ENCODE measurements around the gene RANBP1.

The RANBP1 gene

DNA sequence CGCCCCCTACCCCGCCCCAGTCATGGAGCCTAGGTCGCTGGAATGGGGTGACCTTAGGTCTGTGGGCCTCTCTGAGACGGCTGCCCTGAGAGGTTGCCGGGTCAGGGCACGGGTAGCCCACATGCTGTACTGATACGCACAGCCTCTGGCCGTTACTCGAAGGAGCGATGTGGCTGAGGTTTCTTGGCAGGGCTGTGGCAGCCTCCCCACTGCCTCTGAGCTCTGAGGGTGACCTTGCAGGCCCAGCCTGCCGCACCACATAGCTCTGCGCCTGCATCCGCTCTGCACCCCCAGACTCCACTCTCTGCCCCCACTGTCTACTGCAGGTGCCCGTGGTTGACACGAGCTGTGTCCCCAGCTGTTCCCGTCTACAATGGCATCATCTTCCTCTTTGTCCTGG, 23.0 kb downstream of the RANBP1 start:
- no peak for DNase-seq

DNA sequence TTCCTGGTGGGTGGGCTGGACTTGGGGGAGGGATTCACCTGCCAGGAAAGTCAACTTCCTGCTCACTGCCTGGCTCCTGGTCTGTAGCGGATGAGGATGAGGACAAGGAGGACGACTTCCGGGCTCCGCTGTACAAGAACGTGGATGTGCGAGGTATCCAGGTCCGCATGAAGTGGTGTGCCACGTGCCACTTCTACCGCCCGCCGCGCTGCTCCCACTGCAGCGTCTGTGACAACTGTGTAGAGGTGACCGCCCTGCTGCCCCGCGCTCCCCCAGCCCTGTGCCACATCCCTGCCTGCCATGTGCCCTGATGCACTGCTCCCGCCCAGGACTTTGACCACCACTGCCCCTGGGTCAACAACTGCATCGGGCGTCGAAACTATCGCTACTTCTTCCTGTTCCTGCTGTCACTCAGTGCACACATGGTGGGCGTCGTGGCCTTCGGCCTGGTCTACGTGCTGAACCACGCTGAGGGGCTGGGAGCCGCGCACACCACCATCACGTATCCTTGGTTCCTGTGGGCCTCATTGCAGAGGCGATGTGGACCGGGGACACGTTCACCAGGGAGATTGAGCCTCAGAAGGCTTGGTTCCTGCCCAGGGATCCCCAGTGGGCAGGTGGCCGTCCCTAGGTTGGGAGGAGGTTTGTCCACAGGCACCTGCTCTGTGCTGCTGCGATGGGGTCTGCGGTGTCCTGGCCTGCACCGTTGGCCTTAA, 23.6 kb downstream of the RANBP1 start:
- no peak for DNase-seq

DNA sequence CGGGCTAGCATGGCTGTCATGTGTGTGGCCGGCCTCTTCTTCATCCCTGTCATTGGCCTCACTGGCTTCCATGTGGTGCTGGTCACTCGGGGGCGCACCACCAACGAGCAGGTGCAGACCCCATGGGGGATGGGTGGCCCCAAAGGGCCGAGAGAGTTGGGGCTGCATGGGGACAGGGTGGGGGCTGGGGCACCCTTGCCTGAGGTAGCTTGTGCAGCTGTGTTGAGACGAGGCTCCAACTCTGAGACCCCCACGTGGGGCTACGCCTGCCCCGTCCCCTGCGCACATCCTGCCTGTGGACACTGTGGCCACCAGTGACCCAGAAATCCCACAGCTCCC, 24.2 kb downstream of the RANBP1 start:
- DNase-seq: no peak

DNA sequence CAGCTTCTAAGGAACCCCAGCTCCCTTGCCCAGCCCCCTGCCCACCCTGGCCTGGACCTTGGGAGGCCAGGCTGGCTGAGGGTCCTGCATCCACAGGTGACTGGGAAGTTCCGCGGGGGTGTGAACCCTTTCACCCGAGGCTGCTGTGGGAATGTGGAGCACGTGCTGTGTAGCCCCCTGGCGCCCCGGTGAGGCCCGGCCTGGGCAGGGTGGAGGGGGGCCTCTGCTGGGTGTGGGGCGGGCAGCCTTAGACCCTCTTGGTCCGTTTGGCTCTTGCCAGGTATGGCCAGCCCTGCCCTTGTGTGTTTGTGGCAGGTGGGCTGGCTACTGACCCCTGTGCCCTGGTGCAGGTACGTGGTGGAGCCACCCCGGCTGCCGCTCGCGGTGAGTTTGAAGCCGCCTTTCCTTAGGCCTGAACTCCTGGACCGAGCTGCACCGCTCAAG, 24.6 kb downstream of the RANBP1 start:
- DNase-seq: no peak

DNA sequence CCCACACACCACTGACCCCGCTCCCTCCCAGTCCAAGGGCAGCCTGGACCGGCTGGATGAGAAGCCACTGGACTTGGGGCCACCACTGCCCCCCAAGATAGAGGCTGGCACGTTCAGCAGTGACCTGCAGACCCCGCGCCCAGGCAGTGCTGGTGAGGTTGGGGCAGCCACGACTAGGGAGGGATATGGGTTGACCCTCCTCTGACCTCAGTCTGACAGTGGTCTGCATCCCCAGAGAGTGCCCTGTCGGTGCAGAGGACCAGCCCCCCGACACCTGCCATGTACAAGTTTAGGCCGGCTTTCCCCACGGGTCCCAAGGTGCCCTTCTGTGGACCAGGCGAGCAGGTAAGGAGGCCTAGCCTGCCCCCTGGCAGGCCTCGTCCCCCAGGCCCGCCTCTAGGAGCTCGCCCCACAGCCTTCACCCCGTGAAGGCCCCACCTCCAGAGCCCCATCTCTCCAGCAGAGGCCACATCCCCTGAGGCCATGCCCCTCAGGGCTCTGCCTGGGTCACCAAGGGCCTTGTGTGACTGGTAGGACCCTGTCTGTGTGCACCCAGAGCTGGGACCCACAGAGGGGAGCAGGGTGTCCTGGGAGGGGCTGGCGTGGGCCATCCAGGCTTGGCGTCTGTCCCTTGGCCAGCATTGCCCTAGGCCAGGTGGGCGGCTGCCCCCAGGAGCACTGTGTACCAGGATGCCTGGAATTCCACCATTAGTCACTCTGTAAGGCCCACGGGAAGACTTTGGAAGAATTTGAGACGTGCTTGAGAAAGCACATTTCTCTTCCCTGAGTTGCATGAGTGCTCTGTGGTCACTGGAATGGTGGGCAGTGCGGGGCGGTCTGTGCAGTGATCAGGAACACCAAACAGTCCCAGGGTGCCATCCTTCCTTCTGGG, 25.5 kb downstream of the RANBP1 start:
- DNase-seq: no peak

DNA sequence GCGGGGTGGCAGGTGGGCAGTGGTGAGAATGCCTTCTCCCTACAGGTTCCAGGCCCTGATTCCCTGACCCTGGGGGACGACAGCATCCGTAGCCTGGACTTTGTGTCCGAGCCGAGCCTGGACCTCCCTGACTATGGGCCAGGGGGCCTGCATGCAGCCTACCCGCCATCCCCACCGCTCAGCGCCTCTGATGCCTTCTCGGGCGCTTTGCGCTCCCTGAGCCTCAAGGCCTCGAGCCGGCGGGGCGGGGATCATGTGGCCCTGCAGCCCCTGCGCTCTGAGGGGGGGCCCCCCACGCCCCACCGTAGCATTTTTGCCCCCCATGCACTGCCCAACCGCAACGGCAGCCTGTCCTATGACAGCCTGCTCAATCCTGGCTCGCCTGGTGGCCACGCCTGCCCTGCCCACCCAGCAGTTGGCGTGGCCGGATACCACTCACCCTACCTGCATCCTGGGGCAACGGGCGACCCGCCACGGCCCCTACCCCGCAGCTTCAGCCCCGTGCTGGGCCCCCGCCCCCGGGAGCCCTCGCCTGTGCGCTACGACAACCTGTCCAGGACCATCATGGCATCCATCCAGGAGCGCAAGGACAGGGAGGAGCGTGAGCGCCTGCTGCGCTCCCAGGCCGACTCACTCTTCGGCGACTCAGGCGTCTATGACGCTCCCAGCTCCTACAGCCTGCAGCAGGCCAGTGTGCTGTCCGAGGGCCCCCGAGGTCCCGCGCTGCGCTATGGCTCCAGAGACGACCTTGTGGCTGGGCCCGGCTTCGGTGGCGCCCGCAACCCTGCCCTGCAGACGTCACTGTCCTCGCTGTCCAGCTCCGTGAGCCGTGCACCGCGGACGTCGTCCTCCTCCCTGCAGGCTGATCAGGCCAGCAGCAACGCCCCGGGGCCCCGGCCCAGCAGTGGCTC, 27.1 kb downstream of the RANBP1 start:
- no peak for DNase-seq

DNA sequence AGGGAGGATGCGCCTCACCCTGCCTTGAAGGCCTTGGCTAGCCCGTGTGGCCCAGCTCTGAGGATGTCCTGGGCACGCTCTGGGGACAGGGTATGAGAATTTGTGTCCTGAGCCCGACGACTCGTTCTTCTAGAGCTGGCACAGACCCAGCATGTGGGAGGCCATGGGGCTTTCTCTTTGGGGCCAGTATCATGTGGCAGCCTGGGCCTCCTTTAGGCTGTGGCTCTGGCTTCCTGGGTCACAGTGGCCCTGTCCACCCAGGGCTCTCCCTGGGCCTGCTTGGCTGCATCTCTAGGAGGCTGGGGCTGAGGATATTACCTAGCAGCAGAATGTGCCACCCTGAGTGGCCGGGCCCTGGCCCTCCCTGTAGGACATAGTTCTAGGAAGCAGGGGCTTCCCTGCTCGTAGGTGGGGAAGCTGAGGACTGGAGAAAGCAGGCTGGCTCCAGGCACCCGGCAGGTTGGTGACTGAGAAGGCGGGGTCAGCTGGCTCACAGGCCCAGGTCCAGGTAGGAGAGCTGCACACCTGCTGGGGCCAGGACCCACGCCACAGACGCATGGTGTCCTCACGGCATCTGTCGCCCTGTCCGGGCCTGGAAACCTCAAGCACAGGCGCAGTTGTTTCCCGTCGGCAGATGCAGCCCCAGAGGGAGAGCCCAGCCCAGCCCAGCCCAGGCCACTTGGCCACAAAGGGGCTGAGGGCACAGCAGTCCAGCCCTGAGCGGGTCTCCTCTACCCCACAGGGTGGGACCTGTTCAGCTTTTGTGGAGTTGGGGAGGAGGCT, 28.2 kb downstream of the RANBP1 start:
- DNase-seq: no peak

DNA sequence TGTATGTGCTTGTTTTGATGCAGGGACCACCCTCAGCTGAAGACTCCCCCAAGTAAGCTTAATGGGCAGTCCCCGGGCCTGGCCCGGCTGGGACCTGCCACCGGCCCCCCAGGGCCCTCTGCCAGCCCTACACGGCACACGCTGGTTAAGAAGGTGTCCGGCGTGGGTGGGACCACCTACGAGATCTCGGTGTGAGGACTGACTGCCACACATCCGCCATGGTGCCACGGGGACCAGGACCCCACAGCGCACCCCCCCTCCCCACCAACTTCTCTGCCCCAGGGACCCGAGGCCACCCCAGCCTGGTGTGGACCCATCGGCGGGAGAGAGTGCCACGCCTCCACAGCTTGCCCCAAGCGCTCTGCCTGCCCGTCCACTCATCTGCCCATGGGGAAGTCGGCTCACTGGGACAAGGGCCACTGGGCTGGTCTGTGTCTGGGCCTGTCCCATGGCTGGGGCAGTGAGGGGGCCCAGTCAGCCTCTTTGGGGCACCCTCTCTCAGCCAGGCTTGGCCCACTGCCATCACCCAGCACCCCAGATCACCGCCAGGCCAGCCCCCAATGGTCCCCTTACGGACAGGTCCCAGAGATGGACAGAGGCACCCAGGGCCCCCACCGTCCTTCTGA, 29.4 kb downstream of the RANBP1 start:
- DNase-seq: no peak

DNA sequence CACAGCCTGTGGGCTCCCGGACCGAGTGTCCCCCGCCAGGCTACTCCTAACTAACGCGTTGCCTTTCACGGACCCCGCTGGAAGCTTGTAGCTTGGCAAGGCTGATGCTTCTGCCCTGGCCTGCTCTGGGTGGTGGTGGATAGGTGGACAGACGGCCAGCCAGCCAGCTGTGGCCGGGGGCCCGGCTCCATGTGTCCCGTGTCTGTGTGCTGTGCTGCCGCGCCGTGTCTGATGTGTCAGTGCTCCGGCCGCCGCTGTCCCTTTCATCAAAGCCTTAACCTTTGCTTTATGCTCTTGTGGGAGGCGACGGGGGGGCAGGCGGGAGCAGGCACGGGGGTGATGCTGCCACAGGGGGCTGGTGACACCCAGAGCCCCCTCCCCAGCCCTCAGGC, 29.9 kb downstream of the RANBP1 start:
- DNase-seq: no peak

DNA sequence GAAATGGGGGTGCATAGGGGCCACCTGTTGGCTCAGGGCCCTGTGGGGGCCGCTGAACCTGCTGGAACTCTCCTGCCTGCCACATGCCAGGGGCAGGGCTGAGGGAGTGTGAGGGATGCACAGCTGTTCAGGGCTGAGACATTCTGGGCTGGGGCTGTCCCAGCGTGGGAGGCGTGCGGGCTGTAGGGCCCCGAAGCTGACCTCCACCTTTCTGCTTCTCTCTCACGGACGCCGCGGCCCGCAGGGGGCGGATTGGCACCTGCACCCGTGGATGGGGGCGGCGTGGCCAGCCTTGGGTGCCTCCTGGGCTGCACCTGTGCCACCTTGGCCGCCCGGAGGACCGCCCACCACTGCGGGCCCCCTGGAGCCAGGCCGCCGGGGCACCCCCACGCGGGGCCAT, 30.9 kb downstream of the RANBP1 start:
- DNase-seq: no peak

DNA sequence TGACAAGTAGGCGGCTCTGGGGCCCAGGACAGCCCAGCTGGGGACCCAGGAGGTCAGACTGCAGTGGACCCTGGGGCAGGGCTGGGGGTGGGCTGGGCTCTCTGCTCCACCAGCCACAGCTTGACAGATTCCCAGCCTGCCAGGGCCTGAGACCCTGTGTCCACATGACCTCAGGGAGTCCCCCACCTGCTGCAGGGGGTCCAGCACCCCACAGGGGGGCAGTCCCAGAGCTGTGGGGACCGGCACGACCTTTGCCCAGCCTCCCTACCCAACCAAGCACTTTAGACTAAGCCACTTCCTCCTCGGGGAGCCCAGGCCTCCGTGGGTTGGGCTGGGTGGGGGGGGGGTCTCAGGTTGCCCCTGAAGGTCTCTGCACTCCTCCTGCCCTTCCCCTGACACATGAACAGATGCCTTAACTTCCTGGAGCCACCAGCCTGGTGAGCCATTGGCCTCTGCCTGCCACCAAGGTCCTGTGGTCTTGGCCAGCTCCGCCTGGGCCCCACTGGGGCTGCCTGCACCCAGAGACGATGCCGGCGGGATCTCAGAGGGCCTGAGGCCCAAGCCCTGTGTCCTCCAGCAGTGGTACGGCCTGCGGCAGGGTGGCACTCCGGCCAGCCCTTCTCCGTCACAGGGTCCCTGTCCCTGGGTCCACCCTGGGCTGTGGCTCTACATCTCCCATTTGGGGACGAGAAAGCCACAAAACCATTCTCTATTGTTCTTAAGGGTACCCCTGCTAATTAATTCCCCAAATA, 31.5 kb downstream of the RANBP1 start:
- DNase-seq: no peak

DNA sequence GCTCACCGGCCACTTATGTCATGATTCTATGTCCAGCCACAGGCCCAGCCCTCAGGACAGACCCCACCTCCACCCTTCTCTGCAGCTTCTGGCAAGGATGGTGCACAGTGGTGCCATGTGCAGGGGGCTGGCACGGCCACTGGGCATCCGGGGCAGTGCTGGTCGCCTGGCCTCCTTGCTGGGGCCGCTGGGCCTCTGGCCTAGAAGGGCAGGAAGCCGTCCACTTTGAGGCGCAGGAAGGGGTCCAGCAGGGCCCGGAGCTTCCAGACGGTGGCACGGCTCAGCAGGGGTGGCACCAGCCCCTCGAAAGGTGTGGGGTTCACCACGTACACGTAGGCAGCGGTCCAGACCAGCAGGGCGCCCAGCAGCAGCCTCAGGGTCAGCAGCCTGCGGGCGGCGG, 32.5 kb downstream of the RANBP1 start:
- DNase-seq: no peak

DNA sequence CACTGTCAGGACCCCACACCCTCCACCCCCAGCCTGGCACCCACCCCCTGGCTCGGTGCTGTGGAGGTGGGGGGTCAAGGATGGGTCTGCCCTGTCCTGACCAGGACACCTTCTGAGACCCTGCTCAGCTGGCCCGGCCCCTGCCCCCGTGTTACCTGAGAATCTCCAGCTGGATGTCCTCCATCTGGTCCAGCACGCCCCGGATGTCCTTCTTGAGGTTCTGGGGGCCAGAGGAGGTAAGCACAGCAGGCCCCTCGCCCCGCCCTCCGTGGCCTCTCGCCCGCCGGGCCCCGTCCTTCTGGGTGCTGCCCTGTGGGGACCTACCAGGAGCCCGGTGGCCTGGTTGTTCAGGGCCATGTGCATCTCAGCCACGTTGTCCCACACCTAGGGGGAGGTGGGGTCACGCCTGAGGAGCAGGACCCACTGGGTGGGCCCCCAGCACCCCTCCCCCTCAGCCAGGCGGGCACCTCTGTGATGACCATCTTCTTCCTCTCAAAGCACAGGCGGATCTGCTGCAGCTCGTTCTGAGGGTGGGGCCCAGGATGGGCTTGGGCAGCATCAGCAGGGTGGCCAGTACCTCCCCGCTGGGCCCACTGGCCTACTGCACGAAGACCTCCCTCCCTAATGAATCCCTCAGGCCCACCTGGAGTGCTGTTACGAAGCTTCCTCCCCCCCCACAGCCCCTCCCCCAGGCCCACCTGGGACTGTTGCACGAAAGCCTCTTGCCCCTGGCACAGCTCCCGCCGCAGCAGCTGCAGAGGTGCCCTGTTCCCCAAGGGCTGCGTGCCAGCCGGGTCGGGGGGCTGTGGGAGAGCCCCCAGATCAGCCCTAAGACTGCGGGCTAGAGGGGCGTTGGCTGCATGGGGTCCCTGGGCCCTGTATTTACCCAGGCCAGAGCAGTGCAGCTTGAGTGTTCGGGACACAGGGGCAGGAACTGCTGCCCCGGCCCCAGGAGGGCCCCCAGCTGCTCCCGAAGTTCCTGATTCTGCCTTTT, 33.6 kb downstream of the RANBP1 start:
- no peak for DNase-seq

DNA sequence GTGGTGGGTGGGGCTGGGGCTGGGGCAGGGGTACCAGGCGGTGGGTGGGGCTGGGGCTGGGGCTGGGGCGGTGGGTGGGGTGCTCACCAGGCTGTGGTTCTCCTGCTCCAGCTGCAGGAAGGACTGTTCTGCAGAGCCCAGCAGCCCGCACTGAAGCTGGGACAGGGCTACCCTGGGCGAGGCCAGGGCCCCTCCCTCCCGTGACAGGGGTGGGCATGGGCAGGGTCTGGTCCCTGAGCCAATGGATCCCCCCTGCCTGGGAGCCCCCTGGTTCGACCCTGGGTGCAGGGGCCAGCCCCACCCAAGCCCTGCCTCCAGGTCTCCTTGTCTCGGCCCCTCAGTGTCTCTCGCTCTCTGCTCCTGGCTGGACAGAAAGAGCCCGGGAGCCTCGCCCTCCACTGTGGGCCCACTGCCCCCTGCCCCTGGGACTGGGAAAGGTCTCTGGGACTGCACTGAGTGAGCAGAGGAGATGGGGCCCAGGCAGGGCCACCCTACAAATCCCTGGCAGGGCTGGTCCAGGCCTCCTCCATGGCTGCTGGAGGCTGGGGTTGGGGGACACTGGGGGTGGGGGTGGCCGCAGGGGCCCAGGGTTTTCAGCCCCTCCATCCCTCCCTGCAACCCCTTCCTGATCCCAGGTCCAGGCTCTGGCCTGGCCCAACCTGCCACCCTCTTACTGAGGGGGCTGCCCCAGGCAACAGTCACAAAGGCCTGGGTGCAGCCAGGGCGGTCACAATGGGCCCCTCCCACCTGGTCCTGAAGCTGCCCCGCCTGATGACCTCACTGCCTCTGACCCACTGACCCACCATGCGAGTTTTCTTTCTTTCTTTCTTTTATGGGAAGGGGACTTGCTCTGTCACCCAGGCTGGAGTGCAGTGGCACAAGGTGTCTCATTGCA, 34.7 kb downstream of the RANBP1 start, which contains the start of gene CCDC188:
CCDC188 (minus strand) TSS at position 675 of the 895 bp plus-strand sequence; CDS start at position 606, 69 bp downstream.
- DNase-seq: no peak

DNA sequence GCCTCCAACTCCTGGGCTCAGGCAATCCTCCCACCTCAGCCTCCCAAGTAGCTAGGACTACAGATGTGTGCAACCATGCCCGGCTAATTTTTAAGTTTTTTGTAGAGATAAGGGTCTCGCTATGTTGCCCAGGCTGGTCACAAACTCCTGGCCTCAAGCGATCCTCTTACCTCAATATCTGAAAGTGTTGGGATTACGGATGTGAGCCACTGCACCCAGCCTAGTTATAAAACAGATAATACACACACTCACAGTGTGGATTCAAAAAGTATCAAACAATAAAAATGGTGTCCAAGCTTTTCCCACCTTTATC, 35.3 kb downstream of the RANBP1 start:
- no peak for DNase-seq

DNA sequence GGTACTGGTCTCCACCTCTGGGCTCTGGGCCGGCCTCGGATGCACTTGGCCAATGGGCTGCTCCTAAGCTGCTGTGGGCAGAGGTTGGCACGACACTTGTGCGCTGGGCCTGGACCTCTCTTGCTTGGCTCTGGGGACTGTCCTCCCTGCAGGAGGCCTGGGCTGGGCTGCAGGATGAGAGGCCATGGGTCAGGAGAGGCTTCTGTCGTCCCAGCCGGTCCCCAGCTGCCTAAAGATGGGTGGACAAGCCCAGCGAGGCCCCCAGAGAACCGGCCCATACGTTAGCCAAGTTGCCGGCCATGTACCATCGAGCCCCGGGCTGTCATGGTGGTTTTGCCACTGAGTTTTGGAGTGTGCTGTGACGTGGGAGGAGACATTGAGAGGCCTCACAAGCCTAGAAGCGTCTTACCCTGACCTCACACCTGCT, 36.6 kb downstream of the RANBP1 start:
- DNase-seq: no peak

DNA sequence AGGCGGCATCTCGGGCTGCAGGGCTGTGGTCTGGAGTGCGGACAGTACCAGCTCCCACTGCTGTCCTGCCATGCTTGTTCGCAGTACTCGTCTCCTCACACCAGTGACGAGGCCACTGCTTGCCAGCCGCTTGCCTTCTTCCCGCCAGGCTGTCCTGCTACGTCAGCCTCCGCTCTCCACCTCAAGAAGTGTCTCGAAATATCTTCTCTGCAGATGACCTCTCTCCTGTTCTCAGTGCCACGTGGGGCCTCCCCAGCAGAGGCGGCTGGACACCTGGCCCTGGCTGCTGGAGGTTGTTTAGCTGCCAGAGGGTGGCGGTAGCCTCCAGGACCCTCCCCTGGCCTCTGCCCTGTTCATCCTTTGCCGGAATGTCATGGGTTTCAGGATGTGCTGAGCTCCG, 38.0 kb downstream of the RANBP1 start:
- DNase-seq: no peak

DNA sequence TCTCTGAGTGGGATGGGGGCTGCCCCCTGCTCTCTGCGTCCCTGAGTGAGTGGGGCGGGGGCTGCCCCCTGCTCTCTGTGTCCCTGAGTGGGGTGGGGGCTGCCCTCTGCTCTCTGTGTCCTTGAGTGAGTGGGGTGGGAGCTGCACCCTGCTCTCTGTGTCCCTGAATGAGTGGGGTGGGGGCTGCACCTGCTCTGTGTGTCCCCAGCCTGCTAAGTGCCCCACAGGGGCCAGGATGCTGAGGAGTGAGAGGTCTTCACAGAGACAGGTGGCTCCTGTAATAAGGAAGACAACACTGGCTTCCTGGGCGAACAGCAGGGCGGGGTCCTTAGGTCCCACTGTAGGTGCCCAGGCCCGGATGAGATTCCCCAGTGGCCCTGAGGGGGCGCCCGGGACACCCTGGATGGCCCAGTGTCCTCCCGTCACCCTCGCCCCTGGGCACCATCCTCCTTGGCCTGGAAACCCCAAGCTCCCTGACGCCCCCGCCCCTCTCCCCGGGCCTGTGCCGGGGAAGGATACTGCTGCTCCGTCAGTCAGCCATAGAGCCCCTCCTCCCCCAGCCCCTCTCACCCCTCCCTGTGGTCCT, 38.8 kb downstream of the RANBP1 start:
- no peak for DNase-seq

Measured in MV-4-11 (cell line).